Endothelial cell of umbilical vein (primary cell): ENCODE measurements around the gene CACNA1E.

ENCODE experiments used
- EZH2 ChIP-seq: IDR thresholded peaks from 2 replicates; pipeline ENCODE4 v1.6.1; 2012; ENCODE audit warnings: borderline replicate concordance, low read depth, mild to moderate bottlenecking, moderate library complexity, low read length, inconsistent platforms; ENCODE audit not compliant: severe bottlenecking
- JUN ChIP-seq: IDR thresholded peaks from 2 replicates; pipeline ENCODE4 v1.6.1; 2011; ENCODE audit warnings: borderline replicate concordance, low read depth; ENCODE audit not compliant: insufficient read length, insufficient read depth
- MYC ChIP-seq: IDR thresholded peaks from one replicate; pipeline ENCODE4 v1.6.1; 2011; ENCODE audit warnings: mild to moderate bottlenecking, low read depth, low read length
- POLR2A ChIP-seq: IDR thresholded peaks from 2 replicates; pipeline ENCODE4 v1.6.1; 2012; ENCODE audit warnings: low read depth, mild to moderate bottlenecking, control low read depth, low read length
- POLR2AphosphoS5 ChIP-seq: IDR thresholded peaks from 2 replicates; pipeline ENCODE4 v1.6.1; 2012; ENCODE audit warnings: low read depth, mild to moderate bottlenecking, control low read depth, low read length, moderate library complexity; ENCODE audit not compliant: insufficient read depth
- TF ChIP-seq, protein P1 (sequence below), 2 donors: IDR thresholded peaks; 1 replicate in 1 of 2; 2 replicates in 1 of 2; pipeline ENCODE4 v1.5.1; 2011; ENCODE audit warnings: low read length in 2 of 2, mild to moderate bottlenecking in 2 of 2, moderate library complexity in 2 of 2, control low read depth in 1 of 2, inconsistent platforms in 1 of 2, low read depth in 1 of 2; ENCODE audit not compliant: insufficient read depth in 1 of 2; ENCODE audit errors: extremely low read depth in 1 of 2
- TF ChIP-seq, protein P2 (sequence below): IDR thresholded peaks from 2 replicates; pipeline ENCODE4 v1.6.1; 2011; ENCODE audit not compliant: insufficient read depth, insufficient read length

DNA sequence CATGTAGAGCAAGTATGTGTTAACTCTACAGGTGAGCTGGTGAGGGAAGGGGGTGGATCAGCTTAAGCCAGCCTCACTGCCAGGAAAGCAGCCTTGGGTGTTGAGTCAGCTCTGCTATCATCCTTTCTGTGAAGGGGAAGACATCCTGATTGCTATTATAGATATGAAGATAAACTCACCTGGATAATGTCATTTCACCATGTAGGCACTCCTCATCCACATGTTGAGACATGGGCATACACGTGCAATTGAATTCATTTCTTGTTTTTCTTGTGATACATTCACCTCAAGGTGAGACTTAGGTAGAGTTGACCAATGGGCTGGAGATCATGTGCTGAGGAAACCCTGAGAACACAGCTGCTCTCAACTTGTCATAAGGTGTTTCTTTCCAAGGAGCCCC is 136.9 kb downstream of the CACNA1E start:
- TF ChIP-seq, protein P1, sequence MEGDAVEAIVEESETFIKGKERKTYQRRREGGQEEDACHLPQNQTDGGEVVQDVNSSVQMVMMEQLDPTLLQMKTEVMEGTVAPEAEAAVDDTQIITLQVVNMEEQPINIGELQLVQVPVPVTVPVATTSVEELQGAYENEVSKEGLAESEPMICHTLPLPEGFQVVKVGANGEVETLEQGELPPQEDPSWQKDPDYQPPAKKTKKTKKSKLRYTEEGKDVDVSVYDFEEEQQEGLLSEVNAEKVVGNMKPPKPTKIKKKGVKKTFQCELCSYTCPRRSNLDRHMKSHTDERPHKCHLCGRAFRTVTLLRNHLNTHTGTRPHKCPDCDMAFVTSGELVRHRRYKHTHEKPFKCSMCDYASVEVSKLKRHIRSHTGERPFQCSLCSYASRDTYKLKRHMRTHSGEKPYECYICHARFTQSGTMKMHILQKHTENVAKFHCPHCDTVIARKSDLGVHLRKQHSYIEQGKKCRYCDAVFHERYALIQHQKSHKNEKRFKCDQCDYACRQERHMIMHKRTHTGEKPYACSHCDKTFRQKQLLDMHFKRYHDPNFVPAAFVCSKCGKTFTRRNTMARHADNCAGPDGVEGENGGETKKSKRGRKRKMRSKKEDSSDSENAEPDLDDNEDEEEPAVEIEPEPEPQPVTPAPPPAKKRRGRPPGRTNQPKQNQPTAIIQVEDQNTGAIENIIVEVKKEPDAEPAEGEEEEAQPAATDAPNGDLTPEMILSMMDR (IDR thresholded peaks at IDR 0.05; ENCODE audit: extremely low read depth in 1 of 2, insufficient read depth in 1 of 2, low read depth in 1 of 2, low read length in 2 of 2): no peak
- TF ChIP-seq MYC (no peak), POLR2A (no peak), EZH2 (no peak), JUN (no peak), POLR2AphosphoS5 (no peak)
- TF ChIP-seq, protein P2, sequence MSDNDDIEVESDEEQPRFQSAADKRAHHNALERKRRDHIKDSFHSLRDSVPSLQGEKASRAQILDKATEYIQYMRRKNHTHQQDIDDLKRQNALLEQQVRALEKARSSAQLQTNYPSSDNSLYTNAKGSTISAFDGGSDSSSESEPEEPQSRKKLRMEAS: no peak
